A549 (cell line): Measurements from ENCODE around the gene EFCAB14. TPM values are rescaled to one million over a fixed set of nuclear protein-coding genes. Genes with fewer than 3 reads are reported as not detected.
"Not testable (repeated sequence)": the region's sequence is repeated elsewhere in the genome, so short reads cannot be mapped to it uniquely, and the experiment has no call there.

ENCODE experiments used
- ATAC-seq, 2 experiments: fragments of 200-7000 bp in 1 of 2; fragments of >200 bp in 1 of 2; cut with Nextera tagmentation in 1 of 2; cut with Tn5 transposase in 1 of 2; 3 replicates each; pipeline versions ENCODE4 v1.8.0 to v1.9.1; 2018 to 2020; ENCODE audit warnings: mild to moderate bottlenecking in 1 of 2, moderate library complexity in 1 of 2
- CTCF ChIA-PET: fragments of 300-600 bp; sonication (Branson Sonifier 250); formaldehyde crosslinking; extraction: SDS; loops from one replicate; lab custom pipeline; 2021; ENCODE audit warnings: antibody characterized with exemption, inconsistent platforms; lab: Yijun Ruan, JAX
- POLR2A ChIA-PET: fragments of 350-600 bp; formaldehyde crosslinking; extraction: SDS; loops from one replicate; lab custom pipeline; 2021; ENCODE audit warnings: antibody characterized with exemption, inconsistent platforms; lab: Yijun Ruan, JAX
- DNase-seq, 2 experiments: peaks; one replicate each; pipeline versions ENCODE4 v3.0.0 to v3.0.0-alpha.2; 2011 to 2016; ENCODE audit warnings: low read depth in 1 of 2, low spot score in 1 of 2
- FAIRE-seq: peaks from 2 replicates; lab custom pipeline; 2011; peaks lifted over from hg19 to GRCh38; lab: Jason Lieb, UNC
- H3K27ac ChIP-seq, 2 experiments: fragments of >200 bp; sonication (Bioruptor Twin); formaldehyde crosslinking; 3 replicates each; pipeline ENCODE4 v1.5.1; 2016 to 2017
- H3K4me1 ChIP-seq: fragments of >200 bp; sonication (Bioruptor Twin); formaldehyde crosslinking; 3 replicates; pipeline ENCODE4 v1.6.1; 2016
- H3K4me2 ChIP-seq: fragments of >200 bp; sonication (Bioruptor Twin); formaldehyde crosslinking; 3 replicates; pipeline ENCODE4 v1.6.1; 2016
- H3K4me3 ChIP-seq: fragments of >200 bp; sonication (Bioruptor Twin); formaldehyde crosslinking; 3 replicates; pipeline ENCODE4 v1.5.1; 2016
- H3K9me3 ChIP-seq: fragments of >200 bp; sonication (Bioruptor Twin); formaldehyde crosslinking; 3 replicates; pipeline ENCODE4 v1.6.1; 2016
- CBX8 ChIP-seq: fragments of 200-600 bp; sonication (generic); IDR thresholded peaks from 2 replicates; pipeline ENCODE4 v1.6.1; 2016
- CHD4 ChIP-seq: fragments of 200-600 bp; sonication (generic); IDR thresholded peaks from 2 replicates; pipeline ENCODE4 v1.6.1; 2016; ENCODE audit warnings: antibody characterized with exemption, mild to moderate bottlenecking, borderline replicate concordance
- EHMT2 ChIP-seq: fragments of 200-600 bp; sonication (generic); IDR thresholded peaks from 2 replicates; pipeline ENCODE4 v1.6.1; 2016; ENCODE audit warnings: antibody characterized with exemption, low read depth, mild to moderate bottlenecking, moderate library complexity
- ELK1 ChIP-seq: fragments of 150-350 bp; IDR thresholded peaks from 2 replicates; pipeline ENCODE4 v1.6.1; 2014; ENCODE audit warnings: low read depth, mild to moderate bottlenecking, low read length
- EP300 ChIP-seq, 2 experiments: fragments of >200 bp; sonication (Bioruptor Twin); formaldehyde crosslinking; IDR thresholded peaks; 2 replicates in 1 of 2; 3 replicates in 1 of 2; pipeline ENCODE4 v1.6.1; 2016 to 2017
- ESRRA ChIP-seq: fragments of 150-350 bp; IDR thresholded peaks from 2 replicates; pipeline ENCODE4 v1.6.1; 2014; ENCODE audit warnings: mild to moderate bottlenecking, low read length, borderline replicate concordance
- FOSL2 ChIP-seq, 2 experiments: fragments of 450-650 bp in 1 of 2; fragments of >200 bp in 1 of 2; sonication (Bioruptor Twin) in 1 of 2; formaldehyde crosslinking; IDR thresholded peaks; 2 replicates each; pipeline versions ENCODE4 v1.5.0 to v1.6.1; 2016 to 2020; ENCODE audit warnings: mild to moderate bottlenecking in 1 of 2, moderate library complexity in 1 of 2
- GATA3 ChIP-seq: IDR thresholded peaks from 2 replicates; pipeline ENCODE4 v1.6.1; 2012; ENCODE audit warnings: borderline replicate concordance
- HES2 ChIP-seq: fragments of >200 bp; sonication (Bioruptor Twin); formaldehyde crosslinking; IDR thresholded peaks from 2 replicates; pipeline ENCODE4 v1.6.1; 2016
- HOXB13 ChIP-seq: fragments of 250-450 bp; sonication (Bioruptor Pico); IDR thresholded peaks from 2 replicates; pipeline ENCODE4 v1.5.0; 2020; ENCODE audit warnings: low read depth, mild to moderate bottlenecking, moderate library complexity
- KDM5A ChIP-seq: fragments of 200-600 bp; sonication (generic); IDR thresholded peaks from 2 replicates; pipeline ENCODE4 v1.6.1; 2016; ENCODE audit warnings: antibody characterized with exemption, mild to moderate bottlenecking
- MAZ ChIP-seq: fragments of 150-350 bp; IDR thresholded peaks from 2 replicates; pipeline ENCODE4 v1.6.1; 2014; ENCODE audit warnings: antibody characterized with exemption, low read depth, low read length, borderline replicate concordance
- MYC ChIP-seq: IDR thresholded peaks from 2 replicates; pipeline ENCODE4 v1.6.1; 2012; ENCODE audit warnings: mild to moderate bottlenecking, inconsistent platforms, low read length, improper control_type of control experiment, borderline replicate concordance
- POLR2AphosphoS2 ChIP-seq: conservative IDR thresholded peaks from 2 replicates; pipeline ENCODE4 v1.6.1; 2012; ENCODE audit warnings: low read length, improper control_type of control experiment, inconsistent platforms
- RARB ChIP-seq: fragments of 250-450 bp; sonication (Bioruptor Pico); IDR thresholded peaks from 2 replicates; pipeline ENCODE4 v1.8.0; 2021; ENCODE audit warnings: mild to moderate bottlenecking, moderate library complexity
- RCOR1 ChIP-seq: fragments of 150-350 bp; IDR thresholded peaks from 2 replicates; pipeline ENCODE4 v1.6.1; 2014; ENCODE audit warnings: antibody characterized with exemption, low read length, low read depth
- RFX5 ChIP-seq: fragments of 450-650 bp; IDR thresholded peaks from 2 replicates; pipeline ENCODE4 v1.7.1; 2014; ENCODE audit warnings: antibody characterized with exemption, mild to moderate bottlenecking, moderate library complexity
- SMC3 ChIP-seq: fragments of >200 bp; sonication (Bioruptor Twin); formaldehyde crosslinking; IDR thresholded peaks from 3 replicates; pipeline ENCODE4 v1.6.1; 2018; ENCODE audit warnings: inconsistent platforms
- TFCP2L1 ChIP-seq: fragments of 250-450 bp; sonication (Bioruptor Pico); IDR thresholded peaks from 2 replicates; pipeline ENCODE4 v1.5.0; 2021; ENCODE audit warnings: mild to moderate bottlenecking
- ZFP36 ChIP-seq: fragments of 450-650 bp; IDR thresholded peaks from 2 replicates; pipeline ENCODE4 v1.6.1; 2014; ENCODE audit warnings: borderline replicate concordance; ENCODE audit not compliant: partially characterized antibody
- ZSCAN20 ChIP-seq: fragments of 250-450 bp; sonication (Bioruptor Pico); IDR thresholded peaks from 2 replicates; pipeline ENCODE4 v1.8.0; 2022; ENCODE audit warnings: mild to moderate bottlenecking, moderate library complexity
- WGBS: methylation state at CpG from one replicate; pipeline ENCODE4 v1.1.6; 2017; ENCODE audit errors: missing lambda C conversion rate; 5-methylcytosine and 5-hydroxymethylcytosine counted together
- polyA plus RNA-seq, 4 experiments: library from polyadenylated mRNA; depleted of rRNA in 3 of 4; stranded (reverse); fragments of >200 nt; fragmentation: RNase III in 1 of 4; extraction: RNeasy Plus Mini Kit Qiagen cat#74134 plus additional on column Dnase treatment in 1 of 4; gene quantifications; 2 replicates in 3 of 4; 3 replicates in 1 of 4; pipeline ENCODE4 v1.2.3, GENCODE V29; 2011 to 2017

Gene EFCAB14
- polyA plus RNA-seq, 2 of the 4 experiments (the other 2 are of a cell fraction), result 18.0 to 41.4 TPM

GRCh38 chr1:46655848-46656247, 63.1 kb downstream of the EFCAB14 start:
- CTCF ChIA-PET, result interaction anchor here (0.7 kb wide), 1 partner anchor 128 kb away, joined by 3 read pairs; no protein-coding TSS in a partner anchor
- DNase-seq (no peak), FAIRE-seq (no peak), ATAC-seq (no peak)
- no peak overlapping the region for H3K4me2 ChIP-seq
- POLR2A ChIA-PET, result no interaction called here
- H3K9me3 ChIP-seq, result no peaks in the 10 kb centered on the region
- no peak overlapping the region for H3K27ac ChIP-seq
- H3K4me1 ChIP-seq, result peaks cover 15% of the 10 kb centered on the region; the same call in 2 of the 3 replicates
- TF ChIP-seq ZFP36 (no peak), ELK1 (no peak), POLR2AphosphoS2 (no peak), FOSL2 (IDR thresholded peaks at IDR 0.05) (no peak), FOSL2 (CRISPR knock-in tag; IDR thresholded peaks at IDR 0.05) (no peak), ESRRA (no peak), CHD4 (no peak), EP300 (IDR thresholded peaks at IDR 0.05) (no peak), ZSCAN20 (CRISPR knock-in tag) (no peak), CBX8 (no peak), GATA3 (no peak), RCOR1 (no peak), RFX5 (no peak), KDM5A (no peak), HES2 (no peak), MAZ (no peak), TFCP2L1 (CRISPR knock-in tag) (no peak), RARB (CRISPR knock-in tag) (no peak), SMC3 (no peak)
- no peak overlapping the region for H3K4me3 ChIP-seq

- H3K27ac ChIP-seq, H3K4me2 ChIP-seq, H3K9me3 ChIP-seq, FAIRE-seq, CTCF ChIA-PET, H3K4me3 ChIP-seq, ATAC-seq, POLR2A ChIA-PET, DNase-seq: not testable (repeated sequence)
- WGBS, result 93% methylated on average over 2 of the region's 2 CpGs
- H3K4me1 ChIP-seq, result peaks cover 15% of the 10 kb centered on the region; the same call in 2 of the 3 replicates
Measured at GRCh38 chr1:46654698-46655097, 64.2 kb downstream of the EFCAB14 start.

GRCh38 chr1:46654012-46654411, 64.9 kb downstream of the EFCAB14 start:
- Histone ChIP-seq H3K4me3 (no peak overlapping the region), H3K4me1 (peaks cover 15% of the 10 kb centered on the region; the same call in 2 of the 3 replicates), H3K9me3 (peaks cover 9% of the 10 kb centered on the region), H3K4me2 (no peak overlapping the region)
- FAIRE-seq (no peak), DNase-seq (no peak), ATAC-seq (no peak)
- WGBS, result 95% methylated on average over 1 of the region's 1 CpG
- POLR2A ChIA-PET, result no interaction called here
- TF ChIP-seq HOXB13 (CRISPR knock-in tag) (no peak), CHD4 (no peak), GATA3 (no peak), EHMT2 (no peak), RARB (CRISPR knock-in tag) (no peak), MYC (no peak), FOSL2 (IDR thresholded peaks at IDR 0.05) (no peak), FOSL2 (CRISPR knock-in tag; IDR thresholded peaks at IDR 0.05) (no peak)
- TF ChIP-seq, all 56 proteins: peak for 0
- no peak overlapping the region for H3K27ac ChIP-seq
- CTCF ChIA-PET, result no interaction called here
